HPDE6-E6E7 (cell line): Measurements from ENCODE around the gene NUP98.

Source experiments
- DNase-seq: peaks from one replicate; pipeline ENCODE4 v3.0.0; 2011; ENCODE audit warnings: missing footprints; ENCODE audit errors: extremely low spot score

The NUP98 gene

DNA sequence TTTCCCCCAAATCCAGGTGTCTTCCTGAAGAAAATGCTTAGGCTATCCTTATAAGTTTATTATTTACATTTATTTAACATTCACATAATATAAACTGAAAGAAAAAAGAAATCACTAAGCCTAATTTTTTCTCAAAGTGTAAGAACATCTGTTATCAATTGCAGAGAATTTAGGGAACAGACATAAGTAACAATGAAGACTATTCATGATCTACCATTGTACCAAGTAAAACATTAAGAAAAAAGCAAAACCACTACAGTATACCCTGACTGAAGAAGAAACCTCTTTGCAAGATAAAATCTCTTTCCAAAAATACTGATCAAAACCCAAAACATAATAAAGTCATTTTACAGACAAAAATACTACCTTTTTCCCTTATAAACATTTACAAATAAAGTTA is 60.5 kb downstream of the NUP98 start:
- no peak for DNase-seq

GRCh38 chr11:3735827-3736226 is 61.5 kb downstream of the NUP98 start:
- DNase-seq, result no peak

DNA sequence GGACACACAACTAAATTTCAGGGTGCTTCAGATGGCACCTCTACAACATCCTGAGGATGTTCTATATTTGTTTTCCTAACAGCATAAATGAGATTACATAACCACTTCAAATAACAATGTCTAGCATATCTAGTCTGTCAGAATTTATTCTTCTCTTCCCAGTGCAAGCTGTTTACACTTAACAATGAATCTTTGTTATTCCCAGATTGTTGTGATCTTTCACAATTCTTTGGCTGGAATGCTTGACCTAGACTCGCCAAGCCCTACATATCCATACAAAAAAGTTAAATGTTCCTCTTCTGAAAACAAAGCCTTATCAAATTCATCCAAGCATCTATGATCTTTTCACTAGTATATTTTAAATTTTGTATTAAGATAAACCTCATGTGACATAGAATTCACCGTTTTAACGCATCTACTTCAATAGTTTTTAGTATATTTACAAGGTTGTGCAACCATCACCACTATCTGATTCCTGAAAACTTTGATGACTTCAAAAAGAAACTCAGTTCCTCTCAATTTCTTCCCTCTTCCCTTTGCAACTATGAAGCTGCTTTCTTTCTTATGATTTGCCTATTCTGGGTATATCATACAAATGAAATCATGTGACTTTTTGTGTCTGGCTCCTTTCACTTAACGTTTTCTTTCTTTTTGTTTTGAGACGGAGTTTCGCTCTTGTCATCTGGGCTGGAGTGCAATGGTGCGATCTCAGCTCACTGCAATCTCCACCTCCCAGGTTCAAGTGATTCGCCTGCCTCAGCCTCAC is 64.5 kb downstream of the NUP98 start:
- DNase-seq, result no peak

GRCh38 chr11:3723014-3723708 is 74.2 kb downstream of the NUP98 start:
- peak; percentile 54 for DNase-seq

DNA sequence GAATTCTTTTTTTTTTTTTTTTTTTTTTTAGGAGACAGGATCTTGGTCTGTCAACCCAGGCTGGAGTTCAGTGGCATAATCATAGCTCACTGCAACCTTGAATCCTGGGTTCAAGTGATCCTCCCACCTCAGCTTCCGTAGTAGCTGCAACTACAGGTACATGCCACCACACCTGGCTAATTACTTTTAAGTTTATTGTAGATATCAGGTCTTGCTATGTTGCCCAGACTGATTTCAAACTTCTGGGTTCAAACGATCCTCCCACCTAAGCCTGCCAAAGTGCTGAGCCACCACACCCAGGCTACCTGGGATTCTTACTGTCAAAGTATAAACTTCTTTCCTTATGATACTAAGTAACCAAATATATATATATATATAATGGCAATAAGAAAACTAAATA is 75.3 kb downstream of the NUP98 start:
- DNase-seq, result no peak

GRCh38 chr11:3720997-3721396 is 76.4 kb downstream of the NUP98 start:
- DNase-seq, result no peak

DNA sequence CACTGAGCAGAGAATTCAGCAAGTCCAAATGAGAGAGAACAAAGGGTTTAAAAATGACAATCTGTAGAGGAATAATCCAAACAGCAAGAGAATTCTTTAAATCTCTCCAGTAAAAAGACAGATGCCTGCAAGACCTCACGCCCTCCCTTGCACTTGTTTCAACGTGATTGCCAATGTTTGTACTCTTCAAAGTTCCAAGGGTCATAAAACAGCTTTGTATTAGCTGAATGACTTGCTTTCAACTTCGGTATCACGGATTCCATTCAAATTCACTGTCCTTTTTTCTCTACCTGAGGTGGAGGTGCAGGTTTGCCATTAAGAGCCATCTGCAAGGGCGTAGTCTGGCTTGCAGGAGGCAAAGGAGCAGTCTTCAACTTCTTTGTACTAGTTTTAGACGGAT is 85.1 kb downstream of the NUP98 start:
- no peak for DNase-seq

GRCh38 chr11:3710485-3711259 is 86.7 kb downstream of the NUP98 start:
- no peak for DNase-seq

- DNase-seq, result no peak
Measured at GRCh38 chr11:3709977-3710376, 87.4 kb downstream of the NUP98 start.

DNA sequence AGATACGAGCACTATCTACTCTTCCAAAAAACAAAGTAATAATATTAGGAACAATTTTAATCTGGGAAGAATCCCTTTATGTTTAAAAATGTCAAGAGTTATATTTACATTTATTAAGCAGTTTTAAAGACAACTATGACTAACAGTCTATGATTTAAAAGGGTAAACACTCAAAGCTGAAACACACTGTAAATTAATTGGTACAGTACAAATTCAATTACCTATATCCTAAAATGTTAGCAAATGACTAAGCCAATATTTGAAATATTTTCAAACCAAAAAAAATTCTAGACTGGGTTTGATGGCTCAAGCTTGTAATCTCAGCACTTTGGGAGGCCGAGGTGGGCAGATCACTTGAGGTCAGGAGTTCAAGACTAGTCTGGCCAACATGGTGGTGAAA is 90.2 kb downstream of the NUP98 start:
- no peak for DNase-seq

GRCh38 chr11:3703383-3703782 is 94.0 kb downstream of the NUP98 start:
- DNase-seq, result no peak

GRCh38 chr11:3700910-3701309 is 96.4 kb downstream of the NUP98 start:
- no peak for DNase-seq

- no peak for DNase-seq
Measured at GRCh38 chr11:3700410-3700809, 96.9 kb downstream of the NUP98 start.

GRCh38 chr11:3686751-3687150 is 110.6 kb downstream of the NUP98 start:
- no peak for DNase-seq

GRCh38 chr11:3685923-3686322 is 111.4 kb downstream of the NUP98 start:
- DNase-seq, result no peak

- DNase-seq, result no peak
Measured at GRCh38 chr11:3684819-3685172, 112.6 kb downstream of the NUP98 start.

- no peak for DNase-seq
Measured at GRCh38 chr11:3684129-3684818, 113.1 kb downstream of the NUP98 start.

DNA sequence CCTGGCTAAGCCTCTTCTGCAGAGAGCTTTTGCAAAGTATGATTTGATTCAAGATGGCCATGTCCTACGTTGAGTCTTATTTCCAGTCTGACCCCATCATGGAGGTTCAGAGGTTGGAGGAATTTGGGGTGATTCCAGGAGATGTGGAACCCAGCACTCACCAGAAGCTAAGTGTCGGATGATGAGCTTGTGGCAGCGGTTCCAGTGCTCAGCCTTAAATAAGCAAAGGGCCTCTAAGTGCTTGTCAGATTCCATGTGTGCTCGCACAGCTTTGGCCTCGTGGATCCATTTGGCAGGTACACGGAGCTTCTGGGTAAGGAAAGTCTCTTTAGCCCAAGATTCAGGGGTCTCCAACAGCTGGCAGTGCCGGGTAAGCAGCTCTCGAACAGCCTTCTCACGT is 114.3 kb downstream of the NUP98 start:
- DNase-seq, result no peak

DNA sequence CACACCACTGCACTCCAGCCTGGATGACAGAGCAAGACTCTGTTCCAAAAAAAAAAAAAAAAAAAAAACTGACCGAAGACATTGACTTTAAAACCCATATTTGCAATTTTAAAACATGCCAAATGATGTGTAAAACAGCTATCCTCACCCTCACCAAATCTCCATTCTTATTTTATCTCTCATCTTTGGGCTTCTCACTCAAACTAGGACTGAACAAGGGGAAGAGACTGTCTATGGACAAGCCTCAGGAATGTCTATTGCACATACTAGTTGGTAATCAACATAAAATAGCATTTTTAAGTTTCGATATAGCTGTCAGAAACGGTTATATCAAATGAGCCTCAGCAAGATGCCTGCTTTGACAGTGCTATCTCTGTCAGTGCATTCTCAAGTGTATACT is 118.3 kb downstream of the NUP98 start:
- no peak for DNase-seq

DNA sequence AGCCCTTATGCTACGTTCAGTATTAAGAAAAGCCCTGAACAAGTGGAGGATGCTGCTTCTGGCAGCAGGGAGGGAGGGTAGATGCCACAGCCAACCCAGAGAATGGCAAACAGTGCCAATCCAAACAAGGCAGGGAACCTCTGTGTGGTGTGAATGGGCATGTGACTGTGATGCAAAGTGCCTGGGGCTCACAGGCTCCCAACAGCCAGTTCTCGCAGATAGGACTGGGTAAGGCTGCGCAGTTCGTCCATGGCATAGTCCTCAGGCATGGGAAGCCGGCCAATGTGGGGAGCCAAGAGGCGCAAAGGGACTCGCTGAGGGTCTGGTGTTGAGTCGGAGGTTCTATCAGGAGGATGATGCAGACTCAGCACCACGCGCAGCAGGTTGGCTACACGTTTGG is 121.4 kb downstream of the NUP98 start:
- DNase-seq, result no peak

DNA sequence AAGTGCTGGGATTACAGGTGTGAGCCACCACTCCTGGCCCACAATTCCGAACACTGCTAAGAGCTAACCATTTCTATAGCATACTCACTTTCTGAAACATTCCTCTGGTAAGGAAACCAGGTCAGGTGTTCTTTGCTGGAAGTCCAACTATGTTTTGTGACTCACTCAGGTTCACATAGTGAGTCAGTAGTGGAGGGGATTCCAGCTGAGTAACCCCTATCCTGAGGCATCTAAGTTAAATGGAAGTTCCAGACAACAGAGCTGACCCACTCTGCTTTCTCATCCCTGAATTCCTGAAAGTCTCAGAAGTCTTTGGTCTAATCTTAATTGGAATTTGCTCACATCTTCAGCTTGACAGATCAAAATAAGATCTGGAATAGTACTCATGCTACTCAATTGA is 123.2 kb downstream of the NUP98 start:
- DNase-seq, result peak; percentile 87
